Measurements from ENCODE around the gene CHD1.

Gene CHD1

DNA sequence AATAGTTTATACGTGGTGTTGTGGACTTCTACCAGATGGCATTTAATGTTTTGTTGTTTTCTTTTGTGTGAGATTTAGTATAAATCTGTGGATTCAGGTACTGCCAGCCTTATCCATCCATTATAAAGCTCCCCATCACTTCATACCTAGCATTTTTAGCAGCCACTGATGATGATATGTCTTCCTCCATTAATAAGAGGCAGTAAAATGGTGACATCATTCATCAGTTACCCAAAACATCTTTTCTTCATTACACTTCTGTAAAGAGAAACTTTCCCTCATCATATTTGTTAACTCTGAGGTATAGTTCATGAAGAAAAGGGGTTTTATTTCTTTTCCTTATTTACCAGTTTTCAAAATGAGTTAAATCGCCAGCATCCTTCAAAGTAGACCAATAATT, 19.4 kb downstream of the CHD1 start:
- H3K4me3 ChIP-seq (ENCODE audit: low read length) = no peak overlapping the region
- TF ChIP-seq, protein P1, sequence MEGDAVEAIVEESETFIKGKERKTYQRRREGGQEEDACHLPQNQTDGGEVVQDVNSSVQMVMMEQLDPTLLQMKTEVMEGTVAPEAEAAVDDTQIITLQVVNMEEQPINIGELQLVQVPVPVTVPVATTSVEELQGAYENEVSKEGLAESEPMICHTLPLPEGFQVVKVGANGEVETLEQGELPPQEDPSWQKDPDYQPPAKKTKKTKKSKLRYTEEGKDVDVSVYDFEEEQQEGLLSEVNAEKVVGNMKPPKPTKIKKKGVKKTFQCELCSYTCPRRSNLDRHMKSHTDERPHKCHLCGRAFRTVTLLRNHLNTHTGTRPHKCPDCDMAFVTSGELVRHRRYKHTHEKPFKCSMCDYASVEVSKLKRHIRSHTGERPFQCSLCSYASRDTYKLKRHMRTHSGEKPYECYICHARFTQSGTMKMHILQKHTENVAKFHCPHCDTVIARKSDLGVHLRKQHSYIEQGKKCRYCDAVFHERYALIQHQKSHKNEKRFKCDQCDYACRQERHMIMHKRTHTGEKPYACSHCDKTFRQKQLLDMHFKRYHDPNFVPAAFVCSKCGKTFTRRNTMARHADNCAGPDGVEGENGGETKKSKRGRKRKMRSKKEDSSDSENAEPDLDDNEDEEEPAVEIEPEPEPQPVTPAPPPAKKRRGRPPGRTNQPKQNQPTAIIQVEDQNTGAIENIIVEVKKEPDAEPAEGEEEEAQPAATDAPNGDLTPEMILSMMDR (IDR thresholded peaks at IDR 0.05; ENCODE audit: low read depth, low read length, poor library complexity, severe bottlenecking) = no peak
- TF ChIP-seq EZH2phosphoT487 (IDR thresholded peaks at IDR 0.05; ENCODE audit: borderline replicate concordance, low read length) = no peak
- no peaks in the 10 kb centered on the region for H3K27me3 ChIP-seq (ENCODE audit: control insufficient read depth, low read length)
- H3K27ac ChIP-seq (ENCODE audit: low read depth, low read length) = no peak overlapping the region
- peaks cover 19% of the 10 kb centered on the region for H3F3A ChIP-seq (ENCODE audit: control insufficient read depth, insufficient read depth)
- no peak overlapping the region for H3K4me2 ChIP-seq (ENCODE audit: low read length)
- H4K20me1 ChIP-seq (ENCODE audit: control insufficient read depth, insufficient read depth, low read depth, low read length) = 0 out of 2 replicates have a peak, but pooled peaks cover 19% of the 10 kb centered on the region
- H3K79me2 ChIP-seq (ENCODE audit: control insufficient read depth, low read length) = peaks cover 72% of the 10 kb centered on the region
- no peaks in the 10 kb centered on the region for H3K9me2 ChIP-seq (replicated peaks; ENCODE audit: control insufficient read depth, low read length)
- no peaks in the 10 kb centered on the region for H3K4me1 ChIP-seq (ENCODE audit: control insufficient read depth, low read length)
- H3K9me3 ChIP-seq (ENCODE audit: control insufficient read depth, insufficient read depth, low read length) = no peaks in the 10 kb centered on the region
- H3K36me3 ChIP-seq (ENCODE audit: control insufficient read depth, low read length) = peaks cover 24% of the 10 kb centered on the region

- peaks cover 59% of the 10 kb centered on the region for H3K79me2 ChIP-seq (ENCODE audit: control insufficient read depth, low read length)
- H3K27me3 ChIP-seq (ENCODE audit: control insufficient read depth, low read length) = no peaks in the 10 kb centered on the region
- H3K9me3 ChIP-seq (ENCODE audit: control insufficient read depth, insufficient read depth, low read length) = no peaks in the 10 kb centered on the region
- no peak overlapping the region for H3K27ac ChIP-seq (ENCODE audit: low read depth, low read length)
- no peak overlapping the region for H3K4me3 ChIP-seq (ENCODE audit: low read length)
- peaks cover 31% of the 10 kb centered on the region for H3K36me3 ChIP-seq (ENCODE audit: control insufficient read depth, low read length)
- no peak for TF ChIP-seq EZH2phosphoT487 (IDR thresholded peaks at IDR 0.05; ENCODE audit: borderline replicate concordance, low read length)
- TF ChIP-seq, protein P1 (IDR thresholded peaks at IDR 0.05; ENCODE audit: low read depth, low read length, poor library complexity, severe bottlenecking) = no peak
- H3K4me2 ChIP-seq (ENCODE audit: low read length) = no peak overlapping the region
- no peaks in the 10 kb centered on the region for H3K9me2 ChIP-seq (replicated peaks; ENCODE audit: control insufficient read depth, low read length)
- 0 out of 2 replicates have a peak, but pooled peaks cover 17% of the 10 kb centered on the region for H4K20me1 ChIP-seq (ENCODE audit: control insufficient read depth, insufficient read depth, low read depth, low read length)
- H3F3A ChIP-seq (ENCODE audit: control insufficient read depth, insufficient read depth) = peaks cover 20% of the 10 kb centered on the region
- H3K4me1 ChIP-seq (ENCODE audit: control insufficient read depth, low read length) = no peaks in the 10 kb centered on the region
Measured at GRCh38 chr5:98907951-98908350, 20.9 kb downstream of the CHD1 start.

DNA sequence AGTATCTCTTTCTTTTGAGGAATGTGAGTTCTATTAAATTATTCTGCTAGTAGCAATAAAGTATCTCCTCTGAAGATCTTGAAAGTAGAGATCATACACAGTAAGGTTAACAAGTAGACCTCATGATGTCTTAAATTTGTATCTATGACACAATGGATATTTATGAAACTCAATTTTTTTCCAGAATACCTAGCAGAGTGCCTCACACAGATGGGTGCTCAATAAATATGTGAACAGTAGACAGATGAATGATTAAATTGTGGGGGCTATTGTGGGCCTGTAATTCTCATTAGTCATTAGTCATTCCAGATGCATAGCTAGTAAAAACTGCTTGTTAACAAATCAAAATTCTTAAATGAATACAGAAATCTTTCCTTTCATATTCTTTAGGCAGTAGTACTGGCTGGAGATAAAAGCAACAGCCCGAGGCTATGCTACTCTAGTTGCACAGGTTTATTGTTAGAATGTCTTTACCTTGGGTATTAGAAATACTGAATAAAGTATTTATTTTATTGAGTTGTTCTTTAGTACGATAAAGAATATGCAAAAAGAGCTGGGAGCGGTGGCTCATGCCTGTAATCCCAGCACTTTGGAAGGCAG, 22.0 kb downstream of the CHD1 start:
- Histone ChIP-seq H3K4me3 (ENCODE audit: low read length) (no peak overlapping the region), H3K4me2 (ENCODE audit: low read length) (no peak overlapping the region), H3F3A (ENCODE audit: control insufficient read depth, insufficient read depth) (peaks cover 24% of the 10 kb centered on the region), H3K9me2 (replicated peaks; ENCODE audit: control insufficient read depth, low read length) (no peaks in the 10 kb centered on the region), H4K20me1 (ENCODE audit: control insufficient read depth, insufficient read depth, low read depth, low read length) (0 out of 2 replicates have a peak, but pooled peaks cover 17% of the 10 kb centered on the region), H3K9me3 (ENCODE audit: control insufficient read depth, insufficient read depth, low read length) (no peaks in the 10 kb centered on the region), H3K27ac (ENCODE audit: low read depth, low read length) (no peak overlapping the region), H3K4me1 (ENCODE audit: control insufficient read depth, low read length) (no peaks in the 10 kb centered on the region), H3K79me2 (ENCODE audit: control insufficient read depth, low read length) (peaks cover 52% of the 10 kb centered on the region), H3K36me3 (ENCODE audit: control insufficient read depth, low read length) (peaks cover 41% of the 10 kb centered on the region), H3K27me3 (ENCODE audit: control insufficient read depth, low read length) (no peaks in the 10 kb centered on the region)
- TF ChIP-seq, protein P1 (IDR thresholded peaks at IDR 0.05; ENCODE audit: low read depth, low read length, poor library complexity, severe bottlenecking) = no peak
